NCI-H748 (cell line): Measurements from ENCODE around the gene ATN1.
"Not testable (repeated sequence)": the region's sequence is repeated elsewhere in the genome, so short reads cannot be mapped to it uniquely, and the experiment has no call there.

Experiments used
- DNase-seq: peaks from one replicate; lab custom pipeline; 2025; ENCODE audit not compliant: unreplicated experiment; lab: John Stamatoyannopoulos, UW

Gene ATN1, protein sequence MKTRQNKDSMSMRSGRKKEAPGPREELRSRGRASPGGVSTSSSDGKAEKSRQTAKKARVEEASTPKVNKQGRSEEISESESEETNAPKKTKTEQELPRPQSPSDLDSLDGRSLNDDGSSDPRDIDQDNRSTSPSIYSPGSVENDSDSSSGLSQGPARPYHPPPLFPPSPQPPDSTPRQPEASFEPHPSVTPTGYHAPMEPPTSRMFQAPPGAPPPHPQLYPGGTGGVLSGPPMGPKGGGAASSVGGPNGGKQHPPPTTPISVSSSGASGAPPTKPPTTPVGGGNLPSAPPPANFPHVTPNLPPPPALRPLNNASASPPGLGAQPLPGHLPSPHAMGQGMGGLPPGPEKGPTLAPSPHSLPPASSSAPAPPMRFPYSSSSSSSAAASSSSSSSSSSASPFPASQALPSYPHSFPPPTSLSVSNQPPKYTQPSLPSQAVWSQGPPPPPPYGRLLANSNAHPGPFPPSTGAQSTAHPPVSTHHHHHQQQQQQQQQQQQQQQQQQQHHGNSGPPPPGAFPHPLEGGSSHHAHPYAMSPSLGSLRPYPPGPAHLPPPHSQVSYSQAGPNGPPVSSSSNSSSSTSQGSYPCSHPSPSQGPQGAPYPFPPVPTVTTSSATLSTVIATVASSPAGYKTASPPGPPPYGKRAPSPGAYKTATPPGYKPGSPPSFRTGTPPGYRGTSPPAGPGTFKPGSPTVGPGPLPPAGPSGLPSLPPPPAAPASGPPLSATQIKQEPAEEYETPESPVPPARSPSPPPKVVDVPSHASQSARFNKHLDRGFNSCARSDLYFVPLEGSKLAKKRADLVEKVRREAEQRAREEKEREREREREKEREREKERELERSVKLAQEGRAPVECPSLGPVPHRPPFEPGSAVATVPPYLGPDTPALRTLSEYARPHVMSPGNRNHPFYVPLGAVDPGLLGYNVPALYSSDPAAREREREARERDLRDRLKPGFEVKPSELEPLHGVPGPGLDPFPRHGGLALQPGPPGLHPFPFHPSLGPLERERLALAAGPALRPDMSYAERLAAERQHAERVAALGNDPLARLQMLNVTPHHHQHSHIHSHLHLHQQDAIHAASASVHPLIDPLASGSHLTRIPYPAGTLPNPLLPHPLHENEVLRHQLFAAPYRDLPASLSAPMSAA (N-terminal part only)

DNA sequence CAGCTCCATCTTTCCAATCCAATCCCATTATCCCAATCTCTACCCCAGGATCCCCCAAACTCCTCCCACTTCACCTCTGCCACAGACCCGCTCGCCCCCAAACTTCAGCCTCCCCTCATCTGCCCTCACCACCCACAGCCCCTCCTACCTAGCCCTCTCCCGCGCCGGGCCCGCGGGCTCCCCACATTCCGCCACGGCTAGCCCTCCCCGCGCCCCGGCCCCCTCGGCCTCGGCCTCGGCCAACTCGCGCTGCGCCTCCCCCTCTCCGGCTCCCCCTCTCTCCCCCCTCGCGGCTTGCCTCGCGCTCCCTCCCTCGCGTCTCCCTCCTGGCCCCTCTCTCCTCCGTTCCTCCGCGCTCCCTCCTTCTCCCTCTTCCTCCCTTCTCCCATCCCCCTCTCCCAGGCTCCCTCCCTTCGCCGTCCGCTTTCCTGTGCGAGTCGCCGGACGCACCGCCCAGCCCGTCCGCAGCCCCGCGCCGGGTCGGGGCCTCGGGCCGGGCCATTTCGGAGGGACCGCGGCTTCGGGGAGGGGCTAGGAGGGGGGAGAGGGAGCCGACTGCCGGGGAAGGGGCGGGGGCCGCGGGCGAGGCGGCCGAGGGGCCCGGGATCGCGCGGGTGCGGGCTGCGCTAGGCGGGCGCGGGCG lies at the start of gene ATN1:
ATN1 (plus strand) TSS at position 581 of the 643 bp plus-strand sequence. CDS start 6,043 bp downstream, outside the sequence.
- DNase-seq, result peak; percentile 60

DNA sequence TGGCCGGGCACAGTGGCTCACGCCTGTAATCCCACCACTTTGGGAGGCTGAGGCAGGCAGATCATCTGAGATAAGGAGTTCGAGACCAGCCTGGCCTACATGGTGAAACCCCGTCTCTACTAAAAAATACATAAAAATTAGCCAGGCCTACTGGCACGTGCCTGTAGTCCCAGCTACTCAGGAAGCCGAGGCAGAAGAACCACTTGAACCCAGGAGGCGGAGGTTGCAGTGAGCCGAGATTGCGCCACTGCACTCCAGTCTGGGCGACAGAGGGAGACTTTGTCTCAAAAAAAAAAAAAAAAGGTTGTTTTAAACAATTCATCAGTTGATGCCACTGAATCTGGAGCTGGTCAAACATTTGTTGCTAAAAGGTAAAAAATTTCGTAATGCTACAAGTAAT lies 47.9 kb upstream of the ATN1 start:
- DNase-seq, result not testable (repeated sequence)

DNA sequence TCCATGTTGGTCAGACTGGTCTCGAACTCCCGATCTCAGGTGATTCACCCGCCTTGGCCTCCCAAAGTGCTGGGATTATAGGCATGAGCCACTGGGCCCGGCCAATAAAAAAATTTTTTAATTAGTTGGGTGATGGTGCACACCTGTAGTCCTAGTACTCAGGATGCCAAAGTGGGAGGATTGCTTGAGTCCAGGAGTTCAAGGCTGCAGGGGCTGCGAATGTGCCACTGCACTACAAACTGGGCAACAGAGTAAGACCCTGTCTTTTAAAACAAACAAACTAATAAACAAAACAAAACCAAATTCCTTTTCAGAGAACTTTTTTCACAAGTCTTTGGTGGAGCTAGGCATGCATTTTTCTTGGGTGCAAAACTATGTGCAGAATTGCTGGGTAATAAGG lies 44.5 kb upstream of the ATN1 start:
- no peak for DNase-seq

DNA sequence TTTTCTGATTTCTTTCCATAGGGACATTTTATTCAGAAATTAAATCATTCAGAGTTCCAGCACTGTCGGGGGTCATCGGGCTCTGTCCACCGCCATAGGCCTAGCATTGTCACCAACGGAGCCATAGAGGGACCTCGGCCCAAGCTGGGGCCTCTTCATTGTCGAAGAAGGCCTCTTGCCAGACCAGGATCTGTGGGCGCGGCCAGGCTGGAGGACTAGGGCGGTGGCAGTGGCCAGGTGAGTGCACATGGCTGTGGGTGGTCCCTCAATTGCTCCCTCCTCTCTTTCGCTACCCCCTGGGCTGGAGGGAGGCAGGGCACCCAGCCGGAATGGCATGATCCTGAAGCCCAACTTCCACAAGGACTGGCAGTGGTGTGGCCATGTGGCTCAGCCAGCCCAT lies 44.1 kb upstream of the ATN1 start:
- no peak for DNase-seq

DNA sequence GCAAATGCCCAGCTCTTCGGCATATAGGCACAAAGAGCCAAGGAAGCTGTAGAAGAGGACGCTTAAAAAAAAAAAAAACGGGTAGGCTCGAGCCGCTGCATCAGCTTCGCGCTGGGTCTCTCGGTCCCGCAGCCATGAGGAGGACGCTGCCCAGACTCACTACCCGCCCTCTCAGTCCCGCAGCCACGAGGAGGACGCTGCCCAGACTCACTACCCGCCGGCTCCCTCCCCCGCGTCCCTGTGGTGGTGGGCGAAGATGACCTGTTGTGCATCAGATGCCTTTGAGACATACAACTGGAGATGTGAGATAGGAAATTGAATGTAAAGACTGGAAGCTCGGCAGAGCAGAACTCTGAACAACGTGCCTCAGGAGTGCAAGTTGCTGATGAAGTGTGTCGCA lies 43.2 kb upstream of the ATN1 start:
- DNase-seq, result no peak

DNA sequence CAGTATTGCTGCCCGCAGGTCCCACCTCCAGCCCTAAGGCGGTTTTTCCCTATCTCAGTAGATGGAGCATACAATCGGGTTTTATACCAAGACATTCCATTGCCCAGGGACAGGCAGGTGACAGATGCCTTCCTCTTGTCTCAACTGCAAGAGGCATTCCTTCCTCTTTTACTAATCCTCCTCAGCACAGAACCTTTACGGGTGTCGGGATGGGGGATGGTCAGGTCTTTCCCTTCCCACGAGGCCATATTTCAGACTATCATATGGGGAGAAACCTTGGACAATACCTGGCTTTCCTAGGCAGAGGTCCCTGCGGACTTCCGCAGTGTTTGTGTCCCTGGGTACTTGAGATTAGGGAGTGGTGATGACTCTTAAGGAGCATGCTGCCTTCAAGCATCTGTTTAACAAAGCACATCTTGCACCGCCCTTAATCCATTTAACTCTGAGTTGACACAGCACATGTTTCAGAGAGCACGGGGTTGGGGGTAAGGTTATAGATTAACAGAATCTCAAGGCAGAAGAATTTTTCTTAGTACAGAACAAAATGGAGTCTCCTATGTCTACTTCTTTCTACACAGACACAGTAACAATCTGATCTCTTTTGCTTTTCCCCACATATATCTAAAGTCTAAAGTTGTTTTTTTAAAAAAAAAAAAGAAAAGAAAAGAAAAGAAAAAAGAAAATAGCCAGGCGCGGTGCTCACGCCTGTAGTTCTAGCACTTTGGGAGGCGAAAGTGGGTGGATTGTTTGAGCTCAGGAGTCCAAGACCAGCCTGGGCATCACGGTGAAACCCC lies 41.4 kb upstream of the ATN1 start:
- DNase-seq, result not testable (repeated sequence)

DNA sequence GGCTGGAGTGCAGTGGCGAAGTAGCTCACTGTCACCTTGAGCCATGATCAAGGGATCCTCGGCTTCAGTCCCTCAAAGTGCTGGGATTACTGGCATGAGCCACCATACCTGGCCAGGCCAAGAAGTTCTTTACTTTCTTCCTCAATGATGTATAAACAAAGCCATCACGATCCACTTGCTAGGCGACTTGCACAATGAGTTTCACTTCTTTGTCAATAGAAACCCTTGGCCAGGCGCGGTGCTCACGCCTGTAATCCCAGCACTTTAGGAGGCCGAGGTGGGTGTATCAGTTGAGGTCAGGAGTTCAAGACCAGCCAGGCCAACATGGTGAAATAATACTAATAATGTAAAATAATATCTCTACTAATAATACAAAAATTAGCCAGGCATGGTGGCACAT lies 40.3 kb upstream of the ATN1 start:
- DNase-seq, result no peak

DNA sequence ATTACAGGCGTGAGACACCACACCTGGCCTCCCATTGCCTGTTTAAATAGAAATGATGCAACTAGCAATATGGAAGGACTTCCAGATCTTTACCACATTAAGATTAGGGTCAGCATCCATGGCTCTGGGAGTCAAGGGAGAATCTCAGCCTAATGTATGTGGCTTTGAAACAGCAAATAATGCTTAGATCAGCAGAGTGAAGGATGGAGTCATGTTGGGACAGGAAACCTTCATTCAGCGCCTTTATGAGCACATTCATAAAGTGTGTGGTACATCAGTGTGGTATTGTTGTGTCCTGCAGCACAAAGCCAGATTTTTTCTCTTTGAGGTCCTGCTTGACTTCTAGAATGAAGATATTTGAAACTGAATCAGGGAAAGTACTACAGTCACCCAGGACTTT lies 39.4 kb upstream of the ATN1 start:
- no peak for DNase-seq

DNA sequence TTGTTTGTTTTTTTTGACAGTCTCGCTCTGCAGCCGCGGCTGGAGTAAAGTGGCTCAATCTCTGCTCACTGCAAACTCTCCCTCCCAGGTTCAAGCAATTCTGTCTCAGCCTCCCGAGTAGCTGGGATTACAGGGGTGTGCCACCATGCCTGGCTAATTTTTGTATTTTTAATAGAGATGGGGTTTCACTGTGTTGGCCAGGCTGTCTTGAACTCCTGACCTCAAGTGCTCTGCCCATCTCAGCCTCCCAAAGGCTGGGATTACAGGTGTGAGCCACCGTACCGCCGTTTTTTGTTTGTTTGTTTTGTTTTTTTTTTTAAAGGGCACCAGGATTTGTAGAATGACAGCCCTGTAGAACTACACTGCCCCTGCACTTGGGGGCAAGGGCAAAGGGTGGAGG lies 39.0 kb upstream of the ATN1 start:
- not testable (repeated sequence) for DNase-seq

DNA sequence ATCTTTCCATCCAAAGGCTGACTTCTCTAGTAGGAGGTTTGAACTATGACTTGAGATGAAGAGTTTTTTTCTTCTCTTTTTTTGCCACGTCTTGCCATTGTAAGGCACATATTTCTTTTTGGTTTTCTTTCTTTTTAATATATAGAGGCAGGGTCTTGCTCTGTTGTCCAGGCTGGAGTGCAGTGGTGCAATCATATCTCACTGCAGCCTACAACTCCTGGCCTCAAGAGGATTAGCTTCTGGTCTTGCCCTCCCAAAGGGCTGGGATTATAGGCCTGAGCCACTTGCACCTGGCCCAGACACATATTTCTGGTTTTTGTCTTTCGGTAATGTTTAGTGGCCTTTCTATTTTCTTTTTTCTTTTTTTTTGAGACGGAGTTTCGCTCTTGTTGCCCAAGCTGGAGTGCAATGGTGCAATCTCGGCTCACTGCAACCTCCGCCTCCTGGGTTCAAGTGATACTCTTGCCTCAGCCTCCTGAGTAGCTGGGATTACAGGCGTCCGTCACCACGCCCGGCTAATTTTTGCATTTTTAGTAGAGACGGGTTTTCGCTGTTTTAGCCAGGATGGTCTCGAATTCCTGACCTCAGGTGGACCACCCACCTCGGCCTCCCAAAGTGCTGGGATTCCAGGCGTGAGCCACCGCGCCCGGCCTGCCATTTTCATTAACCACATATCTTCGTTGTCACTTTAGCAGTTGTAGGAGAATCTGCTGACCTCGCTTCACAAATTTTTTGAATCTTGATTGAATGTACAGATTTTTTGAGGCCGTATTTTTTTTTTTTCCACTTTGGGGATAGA lies 37.8 kb upstream of the ATN1 start:
- DNase-seq, result not testable (repeated sequence)

DNA sequence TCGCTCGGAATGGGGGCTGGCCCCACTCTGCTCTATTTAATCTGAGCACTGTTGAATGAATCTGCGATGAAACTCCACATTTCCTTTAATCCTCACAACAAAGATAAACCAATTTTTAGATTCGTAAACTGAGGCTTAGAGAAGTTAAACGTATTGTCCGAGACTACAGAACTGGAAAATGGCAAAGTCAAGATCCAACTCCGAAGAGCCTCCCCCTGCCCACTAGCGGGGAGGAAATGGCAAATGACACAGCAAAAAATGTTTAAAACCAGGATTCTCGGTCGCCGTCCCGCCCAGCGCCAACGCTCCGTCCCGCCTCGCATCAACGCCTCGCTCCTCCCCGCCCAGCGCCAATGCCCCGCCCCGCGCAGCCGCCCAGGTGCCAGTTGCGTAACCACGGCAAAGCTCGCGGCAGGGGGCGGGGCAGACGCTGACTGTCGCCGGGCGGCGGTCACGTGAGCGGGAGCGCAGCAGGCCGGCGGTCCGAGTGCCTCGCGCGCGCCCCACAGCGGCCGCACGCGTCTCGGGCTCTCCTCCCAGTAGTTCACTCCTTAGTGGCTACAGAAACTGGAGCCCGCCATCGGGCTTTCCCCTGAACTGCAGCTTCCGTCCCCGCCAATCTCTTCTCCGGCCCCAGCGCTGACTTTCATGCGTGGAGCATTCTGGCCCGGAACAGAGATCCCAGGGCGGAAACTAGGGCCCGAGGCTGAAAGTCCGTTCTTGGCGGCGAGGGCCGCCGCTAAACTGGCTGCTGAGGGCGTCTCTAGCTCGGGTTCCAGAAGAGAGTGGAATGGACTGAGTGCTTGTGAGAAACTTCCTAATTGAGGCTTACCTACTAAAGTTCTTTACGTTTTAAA lies 36.7 kb upstream of the ATN1 start:
- DNase-seq, result peak; percentile 94

DNA sequence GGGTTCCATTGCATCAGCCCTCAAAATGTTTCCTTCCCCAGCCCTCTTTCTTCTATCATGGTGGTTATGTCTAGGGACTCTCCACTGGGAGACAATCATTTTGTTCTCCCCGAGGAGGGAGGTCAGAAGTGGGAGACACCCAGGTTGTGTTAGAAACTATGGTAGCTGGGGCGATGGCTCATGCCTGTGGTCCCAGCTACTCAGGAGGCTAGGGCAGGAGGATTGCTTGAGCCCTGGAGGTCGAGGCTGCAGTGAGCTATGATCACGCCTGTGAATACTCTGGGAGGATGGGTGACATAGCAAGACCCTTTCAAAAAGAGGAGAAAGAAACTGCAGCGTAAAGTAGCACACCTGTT lies 36.1 kb upstream of the ATN1 start:
- no peak for DNase-seq

DNA sequence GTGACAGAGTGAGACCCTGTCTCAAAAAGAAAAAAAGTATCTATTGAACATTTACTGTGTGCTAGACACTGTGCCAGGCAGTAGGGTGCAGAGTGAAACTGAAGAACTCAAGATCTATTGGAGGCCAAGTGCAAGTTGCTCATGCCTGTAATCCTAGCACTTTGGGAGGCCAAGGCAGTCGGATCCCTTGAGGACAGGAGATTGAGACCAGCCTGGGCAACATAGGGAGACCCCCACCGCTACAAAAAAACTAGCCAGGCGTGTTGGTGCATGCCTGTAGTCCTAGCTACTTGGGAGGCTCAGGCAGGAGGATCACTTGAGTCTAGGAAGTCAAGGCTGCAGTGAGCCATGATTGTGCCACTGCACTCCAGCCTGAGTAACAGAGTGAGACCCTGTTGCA lies 35.1 kb upstream of the ATN1 start:
- not testable (repeated sequence) for DNase-seq

DNA sequence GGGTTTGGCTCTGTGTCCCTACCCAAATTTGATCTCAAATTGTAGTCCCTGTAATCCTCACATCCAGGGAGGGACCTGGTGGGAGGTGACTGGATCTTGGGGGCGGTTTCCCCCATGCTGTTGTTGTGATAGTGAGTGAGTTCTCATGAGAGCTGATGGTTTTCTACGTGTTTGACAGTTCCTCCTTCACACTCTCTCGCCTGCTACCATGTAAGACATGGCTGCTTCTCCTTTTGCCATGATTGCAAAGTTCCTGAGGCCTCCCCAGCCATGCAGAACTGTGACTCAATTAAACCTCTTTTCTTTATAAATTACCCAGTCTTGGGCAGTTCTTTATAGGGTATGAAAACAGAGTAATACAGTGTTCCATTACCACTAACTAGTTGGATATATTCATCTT lies 33.4 kb upstream of the ATN1 start:
- DNase-seq, result no peak

DNA sequence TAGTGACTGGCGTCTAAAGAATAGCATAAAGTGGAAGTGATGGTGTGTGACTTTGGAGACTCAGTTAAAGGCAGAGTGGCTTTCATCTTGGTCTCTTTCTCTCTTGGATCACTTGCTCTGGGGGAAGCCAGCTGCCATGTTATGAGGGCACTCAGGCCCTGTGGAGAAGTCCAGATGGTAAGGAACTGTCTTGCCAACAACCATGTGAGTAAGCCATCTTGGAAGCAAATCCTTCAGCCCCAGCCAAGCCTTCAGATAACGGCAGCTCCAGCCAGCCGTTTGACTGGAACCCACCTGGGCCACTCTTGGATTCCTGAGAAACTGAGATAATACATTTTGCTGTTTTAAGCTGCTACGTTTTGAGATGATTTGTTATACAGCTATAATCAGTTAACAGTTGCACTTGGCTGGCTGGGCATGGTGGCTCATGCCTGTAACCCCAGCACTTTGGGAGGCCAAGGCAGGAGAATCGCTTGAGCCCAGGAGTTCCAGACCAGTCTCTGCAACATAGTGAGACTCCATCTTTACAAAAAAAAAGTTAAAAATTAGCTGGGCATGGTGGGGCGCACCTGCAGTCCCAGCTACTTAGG lies 30.8 kb upstream of the ATN1 start:
- no peak for DNase-seq

DNA sequence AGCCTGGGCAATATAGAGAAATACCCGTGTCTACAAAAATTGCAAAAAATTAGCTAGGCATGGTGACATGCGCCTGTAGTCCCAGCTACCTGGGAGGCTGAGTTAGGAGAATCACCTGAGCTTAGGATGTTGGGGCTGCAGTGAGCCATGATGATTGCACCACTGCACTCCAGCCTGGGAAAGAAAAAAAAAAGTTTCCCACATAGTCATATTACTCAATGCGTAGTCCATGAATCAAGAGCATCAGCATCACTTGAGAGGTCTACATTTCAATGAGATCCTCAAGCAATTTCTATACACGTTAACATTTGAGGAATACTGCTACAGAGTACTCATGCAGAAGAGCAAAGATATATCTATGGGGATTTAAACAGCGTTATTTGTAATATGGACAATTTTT lies 28.3 kb upstream of the ATN1 start:
- DNase-seq, result no peak

DNA sequence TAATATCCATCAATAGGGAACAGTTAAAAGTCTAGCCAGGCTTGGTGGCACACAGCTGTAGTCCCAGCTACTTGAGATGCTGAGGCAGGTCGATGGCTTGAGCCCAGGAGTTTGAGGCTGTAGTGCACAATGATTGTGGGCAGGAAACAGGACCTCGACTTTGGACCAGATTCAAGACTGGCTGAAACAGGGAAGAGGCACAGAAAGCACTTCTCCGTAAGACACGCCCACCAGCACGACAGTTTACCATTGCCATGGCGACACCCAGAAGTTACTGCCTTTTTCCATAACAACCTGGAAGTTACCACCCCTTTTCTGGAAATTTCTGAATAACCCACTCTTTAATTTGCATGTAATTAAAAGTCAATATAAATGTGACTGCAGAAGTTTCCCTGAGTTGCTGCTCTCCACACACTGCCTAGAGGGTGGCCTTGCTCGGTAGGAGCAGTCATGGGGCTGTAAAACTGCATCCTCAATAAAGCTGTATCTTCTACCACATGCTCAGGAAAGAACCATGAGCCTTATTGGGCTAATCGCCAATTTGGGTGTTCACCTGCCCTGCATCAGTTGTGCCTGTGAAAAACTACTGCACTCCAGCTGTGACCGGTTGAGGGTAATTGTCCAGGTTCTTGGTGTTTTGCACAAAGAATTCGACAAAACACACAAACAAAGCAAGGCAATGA lies 27.8 kb upstream of the ATN1 start:
- DNase-seq, result peak; percentile 78

DNA sequence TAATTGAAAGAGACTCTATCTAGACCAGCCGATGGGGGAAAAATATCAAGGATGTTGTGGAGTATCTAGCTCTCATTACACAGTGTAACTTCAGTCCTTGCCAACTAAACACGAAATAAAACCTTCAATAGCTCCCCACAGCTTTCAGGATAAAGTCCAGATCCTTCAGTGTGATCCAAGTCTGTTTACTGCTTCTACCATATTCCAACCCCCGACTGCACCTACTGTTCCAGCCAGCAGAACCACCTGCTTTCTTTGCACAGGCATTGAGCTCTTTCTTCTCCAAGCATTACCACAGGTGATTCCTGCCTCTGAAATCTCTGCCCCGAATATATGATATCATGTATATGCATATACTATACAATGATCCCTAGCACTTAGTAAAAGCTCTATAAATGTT lies 25.3 kb upstream of the ATN1 start:
- DNase-seq, result no peak
